HCT116 (cell line): Measurements from ENCODE around the gene NAA80.

Experiments
- CTCF ChIP-seq, 3 experiments: fragments of 200-600 bp in 1 of 3; sonication (generic) in 1 of 3; IDR thresholded peaks in 2 of 3; conservative IDR thresholded peaks in 1 of 3; 2 replicates each; pipeline ENCODE4 v1.5.1; 2012 to 2017; ENCODE audit warnings: low read depth in 2 of 3, low read length in 2 of 3, antibody characterized with exemption in 1 of 3, borderline replicate concordance in 1 of 3, control low read depth in 1 of 3, mild to moderate bottlenecking in 1 of 3, mixed read lengths in 1 of 3, mixed run types in 1 of 3, moderate library complexity in 1 of 3; ENCODE audit not compliant: insufficient read depth in 1 of 3
- EGR1 ChIP-seq: IDR thresholded peaks from 2 replicates; pipeline ENCODE4 v1.6.1; 2012; ENCODE audit warnings: low read depth
- EZH2 ChIP-seq: fragments of 200-600 bp; sonication (generic); IDR thresholded peaks from 2 replicates; pipeline ENCODE4 v1.6.1; 2017; ENCODE audit warnings: antibody characterized with exemption, mixed run types
- JUND ChIP-seq: IDR thresholded peaks from 2 replicates; pipeline ENCODE4 v1.6.1; 2012
- POLR2A ChIP-seq: IDR thresholded peaks from 2 replicates; pipeline ENCODE4 v1.7.0; 2011; ENCODE audit warnings: borderline replicate concordance; ENCODE audit not compliant: insufficient read depth, insufficient read length; ENCODE audit errors: extremely low read depth
- RAD21 ChIP-seq: IDR thresholded peaks from 2 replicates; pipeline ENCODE4 v1.6.1; 2012; ENCODE audit warnings: low read depth, mild to moderate bottlenecking
- REST ChIP-seq: IDR thresholded peaks from 2 replicates; pipeline ENCODE4 v1.6.1; 2012; ENCODE audit warnings: low read depth
- YY1 ChIP-seq: IDR thresholded peaks from 2 replicates; pipeline ENCODE4 v1.6.1; 2011; ENCODE audit warnings: low read length, low read depth, moderate library complexity, mild to moderate bottlenecking; ENCODE audit not compliant: insufficient replicate concordance; ENCODE audit errors: extremely low read depth
- TF ChIP-seq, protein P1 (sequence below): IDR thresholded peaks from 2 replicates; pipeline ENCODE4 v1.6.1; 2012
- TF ChIP-seq, protein P2 (sequence below): IDR thresholded peaks from 2 replicates; pipeline ENCODE4 v1.6.1; 2011; ENCODE audit warnings: mild to moderate bottlenecking, low read length, moderate library complexity; ENCODE audit not compliant: insufficient replicate concordance; ENCODE audit errors: extremely low read depth

DNA sequence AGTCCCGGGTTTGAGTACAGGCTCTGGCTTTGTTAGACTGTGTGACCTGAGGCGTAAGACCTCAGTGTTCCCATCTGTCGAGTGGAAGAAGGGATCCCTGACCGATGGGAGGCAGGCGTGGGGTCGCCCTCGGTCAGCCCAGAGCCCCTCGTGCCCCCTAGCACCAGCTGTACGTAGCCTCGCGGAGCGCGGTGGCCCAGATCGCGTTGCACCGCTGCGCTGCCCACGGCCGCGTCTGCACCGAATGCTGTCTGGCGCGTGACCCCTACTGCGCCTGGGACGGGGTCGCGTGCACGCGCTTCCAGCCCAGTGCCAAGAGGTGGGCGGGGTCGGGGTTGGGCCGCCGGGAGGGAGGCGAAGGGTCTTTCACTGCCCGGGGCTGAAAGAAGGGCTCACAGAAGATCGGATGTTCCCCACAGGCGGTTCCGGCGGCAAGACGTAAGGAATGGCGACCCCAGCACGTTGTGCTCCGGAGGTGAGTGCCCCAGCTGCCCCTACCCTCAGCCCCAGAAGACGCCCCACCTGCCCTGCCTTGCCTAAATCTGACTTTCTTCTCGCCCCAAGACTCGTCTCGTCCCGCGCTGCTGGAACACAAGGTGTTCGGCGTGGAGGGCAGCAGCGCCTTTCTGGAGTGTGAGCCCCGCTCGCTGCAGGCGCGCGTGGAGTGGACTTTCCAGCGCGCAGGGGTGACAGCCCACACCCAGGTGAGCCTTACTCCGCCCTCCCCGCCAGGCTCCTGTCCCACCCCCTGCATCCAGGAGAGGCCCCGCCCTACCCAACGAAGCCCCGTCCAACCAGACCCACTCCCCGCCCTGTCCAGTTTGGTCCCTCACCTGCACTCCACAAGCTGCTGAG is 23.8 kb downstream of the NAA80 start:
- TF ChIP-seq CTCF (IDR thresholded peaks at IDR 0.05 in 2 of 3, conservative IDR thresholded peaks at IDR 0.05 in 1 of 3; ENCODE audit: borderline replicate concordance in 1 of 3, insufficient read depth in 1 of 3, low read depth in 2 of 3, low read length in 2 of 3) (no peak), YY1 (no peak), POLR2A (no peak), EGR1 (no peak), REST (no peak), RAD21 (no peak), JUND (no peak), EZH2 (no peak)
- TF ChIP-seq, protein P1, sequence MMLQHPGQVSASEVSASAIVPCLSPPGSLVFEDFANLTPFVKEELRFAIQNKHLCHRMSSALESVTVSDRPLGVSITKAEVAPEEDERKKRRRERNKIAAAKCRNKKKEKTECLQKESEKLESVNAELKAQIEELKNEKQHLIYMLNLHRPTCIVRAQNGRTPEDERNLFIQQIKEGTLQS, result no peak
- TF ChIP-seq, protein P2, sequence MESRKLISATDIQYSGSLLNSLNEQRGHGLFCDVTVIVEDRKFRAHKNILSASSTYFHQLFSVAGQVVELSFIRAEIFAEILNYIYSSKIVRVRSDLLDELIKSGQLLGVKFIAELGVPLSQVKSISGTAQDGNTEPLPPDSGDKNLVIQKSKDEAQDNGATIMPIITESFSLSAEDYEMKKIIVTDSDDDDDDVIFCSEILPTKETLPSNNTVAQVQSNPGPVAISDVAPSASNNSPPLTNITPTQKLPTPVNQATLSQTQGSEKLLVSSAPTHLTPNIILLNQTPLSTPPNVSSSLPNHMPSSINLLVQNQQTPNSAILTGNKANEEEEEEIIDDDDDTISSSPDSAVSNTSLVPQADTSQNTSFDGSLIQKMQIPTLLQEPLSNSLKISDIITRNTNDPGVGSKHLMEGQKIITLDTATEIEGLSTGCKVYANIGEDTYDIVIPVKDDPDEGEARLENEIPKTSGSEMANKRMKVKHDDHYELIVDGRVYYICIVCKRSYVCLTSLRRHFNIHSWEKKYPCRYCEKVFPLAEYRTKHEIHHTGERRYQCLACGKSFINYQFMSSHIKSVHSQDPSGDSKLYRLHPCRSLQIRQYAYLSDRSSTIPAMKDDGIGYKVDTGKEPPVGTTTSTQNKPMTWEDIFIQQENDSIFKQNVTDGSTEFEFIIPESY, result no peak
